CD4-positive, alpha-beta T cell (primary cell): ENCODE results near the gene A3GALT2. TPM values are rescaled to one million over a fixed set of nuclear protein-coding genes. Genes with fewer than 3 reads are reported as not detected.
A peak's percentile ranks its signal among the peaks of the same experiment; 100 is the strongest.

Experiments
- ATAC-seq: fragments of 200-7000 bp; cut with Tn5 transposase; one replicate; pipeline ENCODE4 v1.10.0; 2022; ENCODE audit warnings: mild to moderate bottlenecking; ENCODE audit not compliant: poor library complexity
- CTCF ChIA-PET: fragments of 350-600 bp; sonication (Branson Sonifier 250); formaldehyde crosslinking; loops from one replicate; lab custom pipeline; 2021; ENCODE audit warnings: antibody characterized with exemption, inconsistent platforms; lab: Charles Lee
- POLR2A ChIA-PET: fragments of 350-600 bp; sonication (Branson Sonifier 250); formaldehyde crosslinking; loops from one replicate; lab custom pipeline; 2021; ENCODE audit warnings: antibody characterized with exemption, inconsistent platforms; lab: Charles Lee
- DNase-seq, 14 experiments: peaks; one replicate each; pipeline ENCODE4 v3.0.0-alpha.2; 2013 to 2020; ENCODE audit warnings: mixed read lengths in 2 of 14
- H3K27ac ChIP-seq, 2 donors: one replicate each; pipeline versions ENCODE4 v1.5.1 to v1.7.0; 2013; ENCODE audit warnings: low read length in 2 of 2, low read depth in 1 of 2, mild to moderate bottlenecking in 1 of 2
- H3K27me3 ChIP-seq, 2 experiments: 1 replicate in 1 of 2; 2 replicates in 1 of 2; pipeline versions ENCODE4 v1.6.1 to v1.7.0; 2013; ENCODE audit warnings: low read length in 2 of 2, control low read depth in 1 of 2, mild to moderate bottlenecking in 1 of 2, moderate library complexity in 1 of 2; ENCODE audit not compliant: insufficient read depth in 2 of 2, control insufficient read depth in 1 of 2
- H3K36me3 ChIP-seq: one replicate; pipeline ENCODE4 v1.6.1; 2013; ENCODE audit warnings: low read length, control low read depth; ENCODE audit not compliant: insufficient read depth
- H3K4me1 ChIP-seq: one replicate; pipeline ENCODE4 v1.6.1; 2013; ENCODE audit warnings: low read length, control low read depth; ENCODE audit not compliant: insufficient read depth
- H3K4me3 ChIP-seq: one replicate; pipeline ENCODE4 v1.5.1; 2013; ENCODE audit warnings: mild to moderate bottlenecking, low read length, moderate library complexity
- H3K9me3 ChIP-seq, 2 experiments: 1 replicate in 1 of 2; 2 replicates in 1 of 2; pipeline versions ENCODE4 v1.6.1 to v1.7.0; 2013; ENCODE audit warnings: low read length in 2 of 2, mild to moderate bottlenecking in 2 of 2, control low read depth in 1 of 2, moderate library complexity in 1 of 2; ENCODE audit not compliant: control insufficient read depth in 1 of 2, insufficient read depth in 1 of 2
- H3K27ac Mint-ChIP-seq: one replicate; pipeline ENCODE4 v1.8.0; 2020; ENCODE audit warnings: mixed read lengths
- H3K27me3 Mint-ChIP-seq: one replicate; pipeline ENCODE4 v1.8.0; 2021; ENCODE audit warnings: mixed read lengths
- H3K36me3 Mint-ChIP-seq: one replicate; pipeline ENCODE4 v1.8.0; 2021; ENCODE audit warnings: low read depth, mixed read lengths
- H3K4me1 Mint-ChIP-seq: one replicate; pipeline ENCODE4 v1.8.0; 2021; ENCODE audit warnings: low read depth, mixed read lengths
- H3K4me3 Mint-ChIP-seq: one replicate; pipeline ENCODE4 v1.8.0; 2020; ENCODE audit warnings: mild to moderate bottlenecking, mixed read lengths
- H3K9me3 Mint-ChIP-seq: one replicate; pipeline ENCODE4 v1.8.0; 2020; ENCODE audit warnings: mixed read lengths
- intact Hi-C, 2 experiments: fragments of 100-400 bp; cut with DNase I in 1 of 2; cut with micrococcal nuclease in 1 of 2; formaldehyde crosslinking; loops; one replicate each; pipeline versions ENCODE4 v1.15.1 to v1.9.0; 2023 to 2025; cut with DNase I, micrococcal nuclease
- total RNA-seq, 174 experiments: library from RNA in 2 of 174; stranded (reverse) in 2 of 174; gene quantifications; one replicate each; pipeline ENCODE4 v1.2.3 and lab custom pipeline; 2021 to 2026
- TF ChIP-seq, protein P1 (sequence below): fragments of 200-600 bp; IDR thresholded peaks from one replicate; pipeline ENCODE4 v1.8.0; 2022; ENCODE audit warnings: antibody characterized with exemption, mild to moderate bottlenecking

Gene A3GALT2
- total RNA-seq, 2 experiments from 2014 or later: not detected

DNA sequence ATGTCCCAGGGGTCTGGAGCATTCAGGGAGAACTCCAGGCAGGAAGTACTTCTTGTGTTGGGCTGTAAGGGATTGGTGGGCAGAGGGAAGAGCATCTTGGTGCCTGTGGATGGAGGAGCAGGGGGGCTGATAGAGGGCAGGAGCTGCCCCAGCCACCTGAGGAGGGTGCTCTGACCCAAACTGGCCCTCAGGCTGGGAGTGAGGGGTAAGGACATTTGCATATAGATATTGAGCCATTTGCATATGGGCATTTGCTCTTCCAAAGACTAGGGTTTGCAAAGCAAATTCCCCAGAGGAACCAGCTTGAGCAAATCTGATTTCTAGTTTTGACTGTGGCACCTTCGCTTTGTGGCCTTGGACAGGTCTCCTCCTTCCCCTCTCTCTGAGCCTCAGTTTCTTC lies 46.5 kb downstream of the A3GALT2 start:
- peaks cover 36% of the 10 kb centered on the region for H3K4me1 Mint-ChIP-seq
- TF ChIP-seq, protein P1, sequence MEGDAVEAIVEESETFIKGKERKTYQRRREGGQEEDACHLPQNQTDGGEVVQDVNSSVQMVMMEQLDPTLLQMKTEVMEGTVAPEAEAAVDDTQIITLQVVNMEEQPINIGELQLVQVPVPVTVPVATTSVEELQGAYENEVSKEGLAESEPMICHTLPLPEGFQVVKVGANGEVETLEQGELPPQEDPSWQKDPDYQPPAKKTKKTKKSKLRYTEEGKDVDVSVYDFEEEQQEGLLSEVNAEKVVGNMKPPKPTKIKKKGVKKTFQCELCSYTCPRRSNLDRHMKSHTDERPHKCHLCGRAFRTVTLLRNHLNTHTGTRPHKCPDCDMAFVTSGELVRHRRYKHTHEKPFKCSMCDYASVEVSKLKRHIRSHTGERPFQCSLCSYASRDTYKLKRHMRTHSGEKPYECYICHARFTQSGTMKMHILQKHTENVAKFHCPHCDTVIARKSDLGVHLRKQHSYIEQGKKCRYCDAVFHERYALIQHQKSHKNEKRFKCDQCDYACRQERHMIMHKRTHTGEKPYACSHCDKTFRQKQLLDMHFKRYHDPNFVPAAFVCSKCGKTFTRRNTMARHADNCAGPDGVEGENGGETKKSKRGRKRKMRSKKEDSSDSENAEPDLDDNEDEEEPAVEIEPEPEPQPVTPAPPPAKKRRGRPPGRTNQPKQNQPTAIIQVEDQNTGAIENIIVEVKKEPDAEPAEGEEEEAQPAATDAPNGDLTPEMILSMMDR: no peak
- Histone ChIP-seq H3K27ac (peak overlapping the region in 1 of 2 donors; percentile 5), H3K4me3 (no peak overlapping the region), H3K4me1 (peaks cover 28% of the 10 kb centered on the region), H3K27me3 (no peaks in the 10 kb centered on the region), H3K9me3 (no peaks in the 10 kb centered on the region), H3K36me3 (peaks cover 42% of the 10 kb centered on the region)
- no peak for DNase-seq
- H3K27ac Mint-ChIP-seq: peak overlapping the region; percentile 44
- peaks cover 45% of the 10 kb centered on the region for H3K36me3 Mint-ChIP-seq
- intact Hi-C loops: no loop called here
- ATAC-seq: no peak
- H3K4me3 Mint-ChIP-seq: no peak overlapping the region
- ChIA-PET POLR2A (interaction anchor here (0.8 kb wide), 1 partner anchor 21 kb away, joined by 3 read pairs; no protein-coding TSS in a partner anchor), CTCF (no interaction called here)
- no peaks in the 10 kb centered on the region for H3K27me3 Mint-ChIP-seq
- H3K9me3 Mint-ChIP-seq: no peaks in the 10 kb centered on the region

DNA sequence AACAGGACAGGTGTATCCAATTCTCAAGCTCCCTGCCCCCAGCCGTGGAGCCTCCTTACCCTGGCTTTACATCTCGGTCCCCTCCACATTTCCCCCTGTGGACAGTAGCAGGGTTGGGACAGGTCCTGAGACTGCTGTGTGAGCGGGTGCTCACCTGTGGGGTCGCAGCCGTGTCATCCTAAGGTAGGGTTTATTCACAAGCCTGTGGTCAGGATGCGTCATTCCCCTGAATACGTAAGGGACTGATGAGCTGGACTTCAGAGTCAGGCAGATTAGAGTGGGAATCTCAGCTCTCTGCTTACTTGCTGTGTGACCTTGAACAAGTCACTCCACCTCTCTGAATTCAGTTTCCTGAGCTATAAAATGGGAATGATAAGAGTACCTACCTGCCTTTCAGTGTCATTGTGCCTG lies 46.9 kb downstream of the A3GALT2 start:
- Mint-ChIP-seq H3K9me3 (no peaks in the 10 kb centered on the region), H3K4me3 (no peak overlapping the region), H3K36me3 (peaks cover 43% of the 10 kb centered on the region), H3K27ac (peak overlapping the region; percentile 44), H3K4me1 (peaks cover 36% of the 10 kb centered on the region), H3K27me3 (no peaks in the 10 kb centered on the region)
- POLR2A ChIA-PET: interaction anchor here (1.0 kb wide), 1 partner anchor 14 kb away, joined by 3 read pairs; no protein-coding TSS in a partner anchor
- Histone ChIP-seq H3K27ac (peak overlapping the region in 1 of 2 donors; percentile 5), H3K4me1 (peaks cover 28% of the 10 kb centered on the region), H3K4me3 (no peak overlapping the region), H3K36me3 (peaks cover 38% of the 10 kb centered on the region), H3K9me3 (no peaks in the 10 kb centered on the region), H3K27me3 (no peaks in the 10 kb centered on the region)
- ATAC-seq (no peak), DNase-seq (peak in 1 of 14 experiments; percentile 5)
- TF ChIP-seq, protein P1: no peak
- intact Hi-C loops: no loop called here
- CTCF ChIA-PET: no interaction called here

DNA sequence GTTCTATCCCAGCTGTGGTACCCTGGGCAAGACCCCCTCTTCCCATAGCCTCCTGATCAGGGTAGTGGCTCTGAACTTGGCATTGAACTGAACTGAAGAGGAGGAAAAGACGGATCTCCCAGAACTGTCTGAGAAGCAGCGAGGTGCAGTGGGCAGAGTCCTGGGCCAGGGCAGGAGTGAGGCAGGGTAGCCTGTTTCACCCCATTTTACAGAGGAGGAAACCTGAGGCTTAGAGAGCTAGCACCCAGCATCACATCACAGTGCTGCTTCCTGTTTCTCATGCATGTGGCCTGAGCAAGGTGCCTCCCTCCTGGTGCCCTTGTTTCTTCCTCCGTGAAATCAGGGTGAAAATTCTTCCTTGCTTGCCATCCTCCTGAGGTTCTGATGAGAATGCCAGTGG lies 47.5 kb downstream of the A3GALT2 start:
- H3K36me3 ChIP-seq: peaks cover 34% of the 10 kb centered on the region
- H3K4me3 Mint-ChIP-seq: no peak overlapping the region
- H3K4me3 ChIP-seq: no peak overlapping the region
- CTCF ChIA-PET: no interaction called here
- H3K27me3 Mint-ChIP-seq: no peaks in the 10 kb centered on the region
- POLR2A ChIA-PET: interaction anchor here (1.0 kb wide), 1 partner anchor 14 kb away, joined by 3 read pairs; no protein-coding TSS in a partner anchor
- H3K36me3 Mint-ChIP-seq: peaks cover 44% of the 10 kb centered on the region
- H3K9me3 ChIP-seq: no peaks in the 10 kb centered on the region
- intact Hi-C loops: no loop called here
- peak; percentile 65 for ATAC-seq
- H3K27ac Mint-ChIP-seq: peak overlapping the region; percentile 28
- TF ChIP-seq, protein P1: no peak
- H3K27me3 ChIP-seq: no peaks in the 10 kb centered on the region
- peaks cover 28% of the 10 kb centered on the region for H3K4me1 ChIP-seq
- H3K9me3 Mint-ChIP-seq: no peaks in the 10 kb centered on the region
- H3K4me1 Mint-ChIP-seq: peaks cover 38% of the 10 kb centered on the region
- peak in 3 of 14 experiments; percentile 26 to 52 (median 34) for DNase-seq
- peak overlapping the region in 1 of 2 donors; percentile 57 for H3K27ac ChIP-seq
